GM21526 (cell line): Measurements from ENCODE around the gene PARVA.
"Not testable (repeated sequence)": the region's sequence is repeated elsewhere in the genome, so short reads cannot be mapped to it uniquely, and the experiment has no call there.

Experiments used
- ATAC-seq: cut with Tn5 transposase; IDR thresholded peaks from one replicate; pipeline ENCODE4 v1.9.1; 2021; ENCODE audit warnings: moderate library complexity; ENCODE audit not compliant: unreplicated experiment, low FRiP score

PARVA gene

DNA sequence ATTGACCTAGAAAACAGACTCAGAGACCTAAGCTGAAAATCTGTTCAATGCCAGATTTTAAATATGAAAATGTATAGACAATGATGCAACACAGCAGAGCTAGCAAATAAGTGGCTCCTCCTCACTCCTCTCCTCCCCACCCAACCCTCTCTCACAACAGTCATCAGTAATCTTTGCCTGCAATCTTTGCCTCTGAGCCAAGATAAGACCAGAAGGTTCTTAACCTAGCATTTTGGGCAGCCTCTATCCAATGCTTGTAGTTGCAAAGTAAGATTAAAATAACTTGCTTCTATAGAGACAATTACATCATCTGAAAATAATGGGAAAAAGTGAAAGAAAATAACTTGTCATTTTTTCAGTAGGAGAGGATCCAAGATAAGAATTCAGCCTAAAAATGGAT, 117.3 kb downstream of the PARVA start:
- ATAC-seq = no peak

DNA sequence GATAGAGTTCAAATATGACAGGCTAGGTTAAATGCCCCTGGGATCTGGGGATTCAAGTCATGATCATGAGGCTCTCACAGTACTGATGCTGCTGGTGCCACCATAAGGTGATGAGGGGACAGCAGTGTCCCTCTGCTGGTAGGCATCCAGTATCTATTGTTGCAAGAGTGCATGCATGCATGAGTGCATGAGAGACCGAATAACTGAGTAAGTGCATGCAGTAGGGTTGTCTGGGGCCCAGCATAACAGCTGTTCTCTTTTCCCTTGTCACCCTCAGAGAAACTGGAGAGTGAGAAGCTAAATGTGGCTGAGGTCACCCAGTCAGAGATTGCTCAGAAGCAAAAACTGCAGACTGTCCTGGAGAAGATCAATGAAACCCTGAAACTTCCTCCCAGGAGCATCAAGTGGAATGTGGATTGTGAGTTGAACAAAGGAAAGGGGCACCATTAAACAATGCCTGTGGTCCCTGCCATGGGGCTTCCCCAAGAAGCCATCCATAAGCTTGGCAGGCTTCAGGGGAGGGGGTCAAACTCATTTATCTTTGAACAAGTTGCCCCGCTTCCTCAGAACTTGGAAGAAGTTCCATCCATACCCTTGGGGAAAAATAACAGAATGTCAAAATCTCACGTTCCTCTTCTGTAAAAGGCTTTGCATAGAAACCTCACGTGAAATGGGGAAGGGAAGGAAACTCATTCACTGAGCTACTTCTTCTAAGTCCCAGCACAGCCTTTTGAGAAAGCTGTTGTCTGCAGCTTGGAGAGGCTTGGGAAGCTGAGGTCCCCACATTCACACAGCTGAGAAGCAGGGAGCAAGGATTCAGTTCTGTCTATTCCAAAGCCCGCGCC, 119.0 kb downstream of the PARVA start:
- no peak for ATAC-seq

DNA sequence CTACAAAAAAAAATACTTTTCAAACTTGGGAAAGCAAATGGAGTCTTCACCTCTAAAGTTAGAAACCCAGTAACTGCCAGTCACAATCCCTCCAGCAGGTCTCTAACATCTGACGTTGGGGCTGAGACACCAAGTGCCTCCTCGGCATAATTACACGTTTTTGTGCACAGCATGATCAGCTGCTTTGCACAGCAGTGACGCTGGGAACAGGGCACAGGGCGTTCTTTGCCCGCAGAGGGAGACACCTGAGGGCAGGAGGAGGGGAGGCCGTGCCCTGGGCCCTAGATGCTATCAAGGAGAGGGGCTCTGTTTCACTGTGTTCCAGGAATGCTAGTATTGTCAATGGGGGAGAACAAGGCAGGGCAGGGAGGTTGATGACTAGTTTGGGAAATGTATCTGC, 120.1 kb downstream of the PARVA start:
- ATAC-seq = no peak

DNA sequence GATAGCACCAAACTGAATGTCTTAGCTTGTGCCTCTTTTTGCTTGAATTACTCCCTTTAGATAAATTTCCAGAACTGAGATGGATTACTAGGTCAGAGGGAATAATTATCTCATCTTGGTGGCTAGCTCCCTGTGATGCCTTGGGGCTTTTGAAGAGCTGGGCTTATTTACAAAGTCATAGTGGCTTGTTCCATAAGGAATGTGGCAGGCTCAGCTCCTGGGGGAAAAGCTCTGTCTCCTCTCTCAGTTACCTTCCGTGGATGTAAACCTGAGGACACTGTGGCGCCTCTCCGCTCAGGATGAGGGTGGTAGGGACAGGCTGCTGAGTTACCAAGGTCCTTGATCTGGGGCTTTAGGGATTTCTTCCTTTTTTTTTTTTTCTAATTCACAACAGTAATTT, 121.7 kb downstream of the PARVA start:
- ATAC-seq = no peak

DNA sequence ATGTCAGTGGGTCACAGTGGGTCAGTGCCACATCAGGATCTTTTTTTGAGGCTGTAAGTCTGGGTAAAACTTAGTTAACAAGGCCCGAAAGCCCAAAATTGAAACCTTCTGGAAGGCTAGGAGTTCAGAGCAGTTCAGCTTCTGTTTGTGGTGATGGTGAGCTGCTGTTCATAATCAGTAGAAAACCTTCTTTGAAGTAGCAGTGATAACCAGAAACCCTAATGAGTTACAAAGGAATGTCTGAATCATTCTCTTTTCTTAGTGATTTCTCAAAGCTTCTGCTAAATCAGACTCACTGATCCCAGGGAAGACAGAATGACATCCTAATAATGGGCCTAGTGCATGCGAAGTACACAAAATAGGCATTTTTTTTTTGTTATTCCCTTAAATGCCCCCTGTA, 124.7 kb downstream of the PARVA start:
- no peak for ATAC-seq

DNA sequence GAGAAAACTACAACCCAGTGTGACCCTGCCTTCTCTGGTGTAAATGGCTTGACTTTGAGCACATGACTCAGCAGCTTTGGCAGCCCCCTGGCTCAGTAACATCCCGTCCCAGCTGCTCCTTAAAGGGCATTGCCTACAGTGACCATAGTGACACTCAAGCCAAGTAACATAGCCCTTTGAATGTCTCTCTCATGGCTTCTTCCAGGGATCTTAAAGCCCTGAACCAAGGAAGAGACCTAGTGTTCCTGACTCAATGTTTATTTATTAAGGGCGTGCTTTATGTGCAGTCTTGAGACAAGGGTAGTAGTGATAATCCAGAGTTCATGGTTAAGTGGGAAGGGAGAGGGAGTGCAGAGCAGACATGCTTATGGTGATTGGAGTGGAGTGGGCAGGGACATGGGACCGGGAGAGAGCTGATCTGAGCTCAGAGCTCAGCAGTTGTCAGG, 125.7 kb downstream of the PARVA start:
- ATAC-seq = no peak

DNA sequence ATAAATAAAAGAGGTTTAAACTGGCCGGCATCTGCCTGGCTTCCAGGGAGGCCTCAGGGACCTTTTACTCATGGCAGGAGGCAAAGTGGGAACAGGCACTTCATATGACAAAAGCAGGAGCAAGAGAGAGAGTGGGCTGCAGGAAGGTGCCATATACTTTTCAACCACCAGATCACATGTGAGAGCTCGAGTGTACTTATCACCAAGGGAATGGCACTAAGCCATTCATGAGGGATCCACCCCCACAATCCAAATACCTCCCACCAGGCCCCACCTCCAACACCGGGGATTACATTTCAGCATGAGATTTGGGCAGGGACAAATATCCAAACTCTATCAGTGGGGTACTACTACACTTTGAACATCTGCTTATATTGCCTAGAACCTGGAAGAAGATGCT, 126.5 kb downstream of the PARVA start:
- no peak for ATAC-seq

DNA sequence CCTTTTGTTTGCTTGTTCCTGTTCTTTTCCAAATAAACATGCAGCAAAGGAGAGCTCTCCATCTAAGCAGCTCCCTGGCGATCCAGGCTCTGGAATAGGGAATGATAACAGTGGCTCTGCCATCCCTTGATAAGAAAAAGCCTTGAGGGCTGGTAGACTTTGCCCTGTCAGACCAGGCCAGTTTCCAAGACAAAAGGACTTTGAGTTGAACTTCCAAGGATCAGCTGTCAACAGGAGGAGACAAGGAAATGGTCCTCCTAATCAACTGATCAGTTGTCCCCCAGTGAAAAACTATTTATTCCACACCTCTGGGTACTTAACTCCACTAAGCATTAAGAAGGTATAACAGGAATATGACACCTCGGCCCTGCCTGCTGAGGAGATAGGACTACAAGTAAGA, 127.8 kb downstream of the PARVA start:
- no peak for ATAC-seq

DNA sequence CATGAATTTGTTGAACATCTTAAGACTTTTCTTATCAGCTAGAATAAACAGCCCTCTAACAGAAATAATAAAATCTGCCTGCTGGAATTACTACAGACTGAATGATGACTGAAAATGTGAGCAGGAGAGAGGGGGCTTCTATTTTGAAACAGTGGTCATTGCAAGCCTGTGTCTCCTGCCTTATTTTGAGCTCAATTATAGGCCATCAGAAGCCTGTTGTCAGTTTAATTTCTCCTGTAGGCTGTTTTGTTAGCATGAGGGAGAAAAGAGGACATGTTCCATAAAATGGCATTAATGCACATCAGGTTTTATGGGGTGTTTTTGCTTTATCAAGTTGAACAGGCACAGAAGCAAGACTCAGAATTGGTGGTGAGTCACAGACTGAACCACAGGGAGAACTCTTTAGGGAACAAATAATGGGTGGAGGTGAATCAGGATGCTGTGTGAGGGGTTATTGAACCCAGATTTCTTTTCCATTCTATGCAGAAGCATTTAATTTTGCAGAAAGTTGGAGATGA, 129.1 kb downstream of the PARVA start:
- no peak for ATAC-seq

DNA sequence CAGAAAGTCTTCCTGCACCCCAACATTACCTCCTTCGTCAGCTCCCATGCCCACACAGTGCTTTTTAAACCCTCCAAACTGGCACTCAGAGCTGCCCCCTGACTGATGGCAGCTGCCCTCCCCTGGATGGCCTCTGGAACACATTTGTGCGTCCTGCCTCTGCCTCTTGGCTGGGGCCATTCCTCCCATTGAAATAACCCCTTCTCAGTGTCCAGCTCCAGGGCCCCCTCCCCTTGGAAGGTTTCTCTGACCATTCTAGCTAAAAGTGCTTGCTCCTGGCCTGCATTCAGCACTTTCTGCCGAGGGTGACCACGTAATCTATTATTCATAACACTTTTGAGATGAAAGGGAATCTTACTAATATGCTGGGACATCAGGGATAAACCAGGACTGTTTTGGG, 130.0 kb downstream of the PARVA start:
- no peak for ATAC-seq

DNA sequence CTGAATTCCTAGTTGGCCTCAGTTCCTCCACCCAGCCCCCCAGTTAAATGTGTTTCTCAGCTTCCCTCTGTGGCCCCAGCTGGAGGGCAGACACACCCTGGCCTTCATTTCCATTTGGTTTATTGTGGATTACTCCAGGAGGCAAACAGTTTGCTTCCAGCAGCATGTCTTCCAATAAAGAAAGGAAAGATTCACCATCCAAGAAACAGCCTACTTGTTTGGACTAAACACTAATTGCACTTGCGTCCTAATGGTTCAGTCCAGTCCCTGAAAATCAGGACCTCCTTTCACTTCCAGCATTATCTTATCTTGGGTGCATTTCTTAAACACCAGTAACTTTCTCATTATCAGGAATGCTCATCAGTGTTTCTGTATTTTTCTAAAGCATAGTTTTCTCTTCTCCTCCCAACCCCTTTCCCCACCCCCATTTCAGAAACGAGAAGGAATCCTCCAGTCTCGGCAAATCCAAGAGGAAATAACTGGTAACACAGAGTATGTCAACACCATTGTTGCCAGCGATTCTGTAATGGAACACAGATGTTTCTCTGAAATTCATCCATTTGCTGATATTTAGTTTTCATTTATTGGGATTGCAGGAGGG, 130.9 kb downstream of the PARVA start:
- no peak for ATAC-seq

DNA sequence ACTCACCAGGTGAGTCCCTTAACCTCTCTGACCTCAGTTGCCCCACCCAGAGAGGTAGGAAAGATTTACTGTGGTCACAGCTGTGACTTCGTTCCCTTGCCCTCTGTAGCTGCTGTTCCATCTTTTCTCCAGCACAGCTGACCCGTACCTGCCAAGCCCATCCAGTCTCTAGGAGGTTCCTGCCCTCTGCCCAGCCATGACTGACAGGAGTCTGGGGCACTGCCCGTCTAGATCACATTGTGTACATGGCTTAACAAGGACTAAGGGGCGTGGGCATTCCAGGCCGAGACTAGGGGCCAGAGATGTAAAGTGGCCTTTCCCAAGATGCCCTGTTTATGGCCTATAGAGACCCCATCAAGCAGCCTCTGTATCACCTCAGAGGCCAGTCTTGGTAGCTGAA, 132.0 kb downstream of the PARVA start:
- ATAC-seq = no peak

DNA sequence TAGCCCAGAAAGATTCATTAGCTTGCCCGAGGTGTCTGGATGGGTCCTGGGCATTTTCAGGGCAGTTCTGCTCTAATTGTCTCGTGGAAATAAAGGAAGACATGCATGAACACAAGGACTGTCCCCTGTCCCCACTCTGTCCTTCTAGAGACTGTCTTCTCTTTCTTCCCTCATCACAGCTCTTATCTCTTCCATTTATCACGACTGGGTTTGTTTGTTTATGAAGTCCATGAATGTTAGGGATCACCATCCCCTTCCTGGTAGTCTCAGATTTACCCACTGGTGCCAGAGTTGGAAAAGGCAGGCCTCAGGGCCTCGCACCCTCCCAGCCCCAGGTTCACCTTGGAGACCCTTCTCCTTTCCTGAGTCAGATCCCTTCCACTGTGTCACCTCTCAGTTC, 134.8 kb downstream of the PARVA start:
- no peak for ATAC-seq

DNA sequence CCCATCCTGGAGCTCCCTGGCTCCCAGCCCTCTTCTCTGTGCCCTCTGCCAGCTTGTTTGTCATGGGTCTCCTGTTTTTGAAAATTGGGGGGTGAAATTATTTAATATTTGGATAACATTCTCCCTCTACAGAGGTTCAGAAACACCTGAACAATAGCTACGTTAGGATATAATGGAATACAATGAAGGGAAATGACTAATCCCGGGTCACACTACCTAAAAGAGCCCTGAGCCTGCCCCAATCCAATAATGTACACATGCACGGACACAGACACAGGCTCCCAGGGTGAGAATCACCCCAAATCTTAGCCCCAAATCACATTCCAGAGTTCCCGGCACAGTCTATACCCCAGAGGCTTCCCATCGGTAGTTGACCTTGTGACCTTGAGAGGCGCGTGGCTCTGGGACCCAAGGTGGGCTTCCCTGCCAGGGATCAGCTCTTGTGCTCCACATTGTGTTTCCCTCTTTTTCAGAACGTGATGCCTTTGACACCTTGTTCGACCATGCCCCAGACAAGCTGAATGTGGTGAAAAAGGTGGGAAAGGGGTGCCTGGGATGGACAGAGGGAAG, 135.5 kb downstream of the PARVA start:
- no peak for ATAC-seq

DNA sequence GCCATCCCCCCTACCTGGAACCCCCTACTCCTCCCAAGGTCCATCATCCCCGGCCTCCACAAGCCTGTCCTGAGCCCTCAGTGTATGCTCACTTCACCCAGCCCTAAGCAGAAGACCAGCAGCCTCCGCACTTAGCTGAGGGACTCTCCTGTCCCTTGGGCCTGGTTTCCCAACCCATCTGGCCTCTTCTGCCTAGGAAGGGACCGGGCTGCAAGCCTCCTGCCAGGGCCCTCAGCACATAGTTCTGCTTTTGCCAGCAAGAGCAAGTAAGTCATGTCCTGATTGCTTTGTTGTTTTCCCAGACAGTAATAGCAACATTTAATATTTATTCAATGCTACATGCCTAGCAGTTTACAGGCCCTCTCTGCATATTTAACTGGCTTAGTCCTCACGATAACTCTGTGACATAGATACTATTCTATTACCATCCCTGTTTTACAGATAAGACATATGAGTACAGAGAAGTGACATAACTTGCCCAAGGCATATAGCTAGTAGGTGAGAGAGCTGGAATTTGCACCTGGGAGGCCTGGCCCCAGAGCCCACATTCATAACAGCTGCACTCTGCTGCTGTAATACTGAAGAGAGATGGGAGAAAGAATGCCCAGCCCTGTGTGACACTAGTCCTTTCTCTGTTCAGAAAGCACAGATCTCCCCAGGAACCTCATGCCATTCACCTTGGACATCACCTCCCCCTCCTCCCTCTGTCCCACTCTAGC, 139.2 kb downstream of the PARVA start:
- no peak for ATAC-seq

DNA sequence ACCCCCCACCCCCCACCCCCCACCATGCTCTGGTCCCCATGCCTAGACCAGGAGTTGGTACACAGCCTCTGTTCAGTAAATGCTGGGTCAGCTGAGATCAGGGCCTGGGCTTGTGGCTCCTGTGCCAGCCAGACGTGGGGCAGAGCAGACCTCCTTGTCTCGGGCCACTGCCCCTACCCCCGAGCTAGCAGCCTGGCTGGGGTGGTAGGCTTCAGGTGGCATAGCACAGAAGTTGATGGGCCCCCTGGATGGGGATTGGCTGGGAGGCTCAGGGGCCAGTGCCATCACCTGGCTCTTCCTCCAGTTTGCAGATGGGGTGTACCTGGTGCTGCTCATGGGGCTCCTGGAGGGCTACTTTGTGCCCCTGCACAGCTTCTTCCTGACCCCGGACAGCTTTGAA, 139.9 kb downstream of the PARVA start:
- ATAC-seq = no peak

DNA sequence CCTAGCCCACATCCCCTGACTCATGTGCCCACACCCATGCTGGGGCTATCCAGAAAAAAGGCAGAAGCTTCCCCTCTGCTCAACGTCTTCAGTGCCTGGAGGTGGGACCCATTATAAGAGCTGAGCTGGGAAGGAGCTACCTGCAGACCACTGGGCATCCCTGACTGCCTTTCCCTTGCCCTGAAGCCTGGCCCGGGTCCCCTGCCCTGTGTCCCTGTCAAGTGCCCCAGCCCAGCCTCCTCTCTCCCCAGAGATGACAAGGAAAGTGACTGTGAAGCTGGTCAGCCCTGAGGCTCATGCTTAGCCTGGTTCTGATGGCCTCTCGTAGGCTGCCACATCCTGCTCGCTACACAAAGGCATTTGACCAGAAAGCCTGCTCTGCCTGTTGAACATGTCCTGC, 140.4 kb downstream of the PARVA start:
- ATAC-seq = no peak

DNA sequence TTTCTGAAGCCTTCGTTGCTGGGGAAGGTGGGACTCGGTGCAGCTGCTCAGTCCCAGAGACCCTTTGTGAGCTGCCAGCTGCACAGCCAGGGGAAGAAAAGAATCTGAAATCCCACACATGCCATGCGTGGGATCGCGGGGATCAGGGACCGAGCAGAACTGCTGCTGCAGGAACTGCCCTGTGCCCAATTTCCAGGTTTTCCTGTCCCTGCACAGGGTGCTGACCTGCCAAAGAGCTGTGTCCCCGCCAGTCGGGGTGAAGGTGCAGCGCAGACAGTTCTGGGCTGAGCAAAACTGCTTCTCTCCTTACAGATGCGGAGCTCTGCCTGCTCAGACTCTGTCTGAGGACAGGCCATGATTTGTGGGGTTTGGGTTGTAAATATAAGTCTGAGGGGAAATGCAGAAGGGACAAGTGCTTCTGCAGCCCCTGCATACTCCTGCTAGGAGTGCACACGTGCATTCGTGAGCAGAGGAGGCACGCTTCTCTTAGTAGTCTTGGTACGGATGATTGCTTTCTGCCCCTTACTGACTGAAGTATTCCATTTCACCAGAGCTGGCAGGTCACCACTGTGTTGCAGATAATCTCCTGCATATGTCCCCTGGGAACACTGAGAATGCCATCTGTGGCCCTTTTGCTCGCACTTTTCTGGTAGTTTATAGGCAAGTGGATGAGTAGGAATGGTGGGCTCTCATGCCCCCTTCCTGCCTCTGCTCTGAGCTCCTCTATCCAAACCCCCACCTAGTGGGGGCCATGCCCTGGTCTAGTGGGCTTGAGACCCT, 141.4 kb downstream of the PARVA start:
- no peak for ATAC-seq

DNA sequence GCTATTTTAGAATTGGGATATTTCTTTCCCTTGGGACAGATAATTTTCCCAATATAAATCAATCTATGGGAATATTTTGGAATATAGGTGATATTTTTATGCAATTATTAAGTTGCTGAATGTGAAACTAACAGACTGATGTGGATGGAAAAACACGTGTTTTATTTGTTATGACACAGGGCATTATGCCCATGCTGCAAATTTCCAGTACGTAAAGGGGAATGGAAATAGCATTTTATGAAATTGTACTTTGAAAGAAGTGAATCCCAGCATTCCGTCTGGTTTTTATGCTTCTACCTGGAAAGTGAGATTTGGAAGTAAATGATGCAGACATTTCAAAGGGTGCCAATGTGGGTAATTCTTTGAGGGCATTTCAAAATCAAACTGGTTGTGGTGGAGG, 142.7 kb downstream of the PARVA start:
- ATAC-seq = no peak

DNA sequence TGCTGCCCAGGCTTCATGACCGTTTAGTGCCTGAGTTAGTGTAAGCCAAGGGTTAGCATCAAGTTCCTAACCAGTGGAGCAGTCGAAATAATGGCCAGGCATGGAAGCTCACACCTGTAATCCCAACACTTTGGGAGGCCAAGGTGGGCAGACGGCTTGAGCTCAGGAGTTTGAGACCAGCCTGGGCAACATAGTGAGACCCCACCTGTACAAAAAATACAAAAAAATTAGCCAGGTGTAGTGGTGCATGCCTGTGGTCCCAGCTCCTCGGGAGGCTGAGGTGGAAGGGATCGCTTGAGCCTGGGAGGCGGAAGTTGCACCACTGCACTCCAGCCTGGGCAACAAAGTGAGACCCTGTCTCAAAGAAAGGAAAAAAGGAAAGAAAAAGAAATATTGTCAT, 143.2 kb downstream of the PARVA start:
- not testable (repeated sequence) for ATAC-seq
